K562 (cell line): Measurements from ENCODE around the gene FILIP1L. TPM values are rescaled to one million over a fixed set of nuclear protein-coding genes. Genes with fewer than 3 reads are reported as not detected.

Source experiments
- ATAC-seq: fragments of 200-7000 bp; cut with Tn5 transposase; 3 replicates; pipeline ENCODE4 v1.9.1; 2020; ENCODE audit warnings: moderate library complexity
- BruUV-seq: library from RNA; stranded (reverse); fragments of 400-500 nt; replicated peaks from 2 replicates; lab custom pipeline; 2021; lab: Mats Ljungman, UMichigan
- CTCF ChIA-PET: fragments of 300-600 bp; formaldehyde crosslinking; extraction: SDS; loops from one replicate; lab custom pipeline; 2021; ENCODE audit warnings: low intra/inter-chr PET ratio; lab: Yijun Ruan, JAX
- POLR2A ChIA-PET: fragments of 300-600, 350-650 bp; sonication (Branson Sonifier 250); formaldehyde crosslinking; extraction: SDS; loops from one replicate; lab custom pipeline; 2021; ENCODE audit warnings: antibody characterized with exemption, inconsistent platforms; lab: Yijun Ruan, JAX
- DNase-seq, 4 experiments: peaks; one replicate each; pipeline versions ENCODE4 v3.0.0 to v3.0.0-alpha.2; 2011 to 2018; ENCODE audit warnings: low spot score in 3 of 4, mixed read lengths in 3 of 4; ENCODE audit errors: extremely low read depth in 1 of 4
- FAIRE-seq: peaks from 2 replicates; lab custom pipeline; 2011; peaks lifted over from hg19 to GRCh38; lab: Jason Lieb, UNC
- H2AFZ ChIP-seq: 2 replicates; pipeline ENCODE4 v1.6.0; 2011; ENCODE audit warnings: low read depth, low read length, control low read depth, inconsistent platforms
- H3K27ac ChIP-seq: fragments of 200-600 bp; 3 replicates; pipeline ENCODE4 v1.8.0; 2011; ENCODE audit warnings: low read depth, mild to moderate bottlenecking, control low read depth, inconsistent platforms, low read length, moderate library complexity, mixed read lengths; ENCODE audit errors: extremely low read depth
- H3K27me3 ChIP-seq, 2 experiments: fragments of 300-600 bp in 1 of 2; 2 replicates in 1 of 2; 3 replicates in 1 of 2; pipeline versions ENCODE4 v1.6.0 to v1.8.0; 2011; ENCODE audit warnings: inconsistent platforms in 2 of 2, low read length in 2 of 2, mild to moderate bottlenecking in 1 of 2, mixed read lengths in 1 of 2, moderate library complexity in 1 of 2; ENCODE audit not compliant: control insufficient read depth in 2 of 2, insufficient read depth in 2 of 2
- H3K36me3 ChIP-seq: fragments of 300-600 bp; 3 replicates; pipeline ENCODE4 v1.8.0; 2011; ENCODE audit warnings: mild to moderate bottlenecking, low read length, inconsistent platforms; ENCODE audit not compliant: control insufficient read depth, insufficient read depth
- H3K4me1 ChIP-seq, 2 experiments: fragments of 200-600 bp in 1 of 2; replicated peaks in 1 of 2; 2 replicates in 1 of 2; 3 replicates in 1 of 2; pipeline versions ENCODE4 v1.5.1 to v1.8.0; 2011; ENCODE audit warnings: inconsistent platforms in 2 of 2, low read length in 2 of 2, mild to moderate bottlenecking in 1 of 2, mixed read lengths in 1 of 2, moderate library complexity in 1 of 2; ENCODE audit not compliant: control insufficient read depth in 2 of 2, insufficient read depth in 2 of 2
- H3K4me2 ChIP-seq: 2 replicates; pipeline ENCODE4 v1.6.1; 2011; ENCODE audit warnings: low read length, control low read depth, inconsistent platforms, mixed read lengths; ENCODE audit not compliant: insufficient read depth
- H3K4me3 ChIP-seq: fragments of 200-600 bp; sonication (generic), shearing (Covaris generic); 2 replicates; pipeline ENCODE4 v1.5.1; 2016; ENCODE audit warnings: control low read depth, inconsistent platforms
- H3K79me2 ChIP-seq: fragments of 200-600 bp; 3 replicates; pipeline ENCODE4 v1.8.0; 2011; ENCODE audit warnings: low read length, inconsistent platforms; ENCODE audit not compliant: control insufficient read depth, insufficient read depth
- H3K9ac ChIP-seq, 2 experiments: 2 replicates each; pipeline versions ENCODE4 v1.6.0 to v1.6.1; 2011; ENCODE audit warnings: low read depth in 2 of 2, low read length in 2 of 2, control low read depth in 1 of 2, inconsistent platforms in 1 of 2, mild to moderate bottlenecking in 1 of 2, mixed read lengths in 1 of 2; ENCODE audit not compliant: insufficient read depth in 1 of 2
- H3K9me1 ChIP-seq: one replicate; pipeline ENCODE4 v1.6.0; 2011; ENCODE audit warnings: inconsistent platforms, mild to moderate bottlenecking, low read length, moderate library complexity; ENCODE audit not compliant: control insufficient read depth, insufficient read depth
- H3K9me3 ChIP-seq: replicated peaks from 2 replicates; pipeline ENCODE4 v1.5.1; 2011; ENCODE audit warnings: low read depth, low read length, inconsistent platforms; ENCODE audit not compliant: control insufficient read depth, insufficient read depth
- H4K20me1 ChIP-seq: replicated peaks from 2 replicates; pipeline ENCODE4 v1.6.1; 2011; ENCODE audit warnings: low read length, inconsistent platforms, mixed read lengths; ENCODE audit not compliant: control insufficient read depth, insufficient read depth
- CBX1 ChIP-seq: sonication (generic); IDR thresholded peaks from 2 replicates; pipeline ENCODE4 v1.6.1; 2016; ENCODE audit warnings: antibody characterized with exemption, low read depth, mild to moderate bottlenecking
- DMBX1 ChIP-seq: fragments of 250-450 bp; sonication (Bioruptor Pico); IDR thresholded peaks from 2 replicates; pipeline ENCODE4 v1.8.0; 2022; ENCODE audit warnings: inconsistent platforms, mild to moderate bottlenecking, moderate library complexity, borderline replicate concordance
- HBP1 ChIP-seq: fragments of 450-650 bp; formaldehyde crosslinking; IDR thresholded peaks from 2 replicates; pipeline ENCODE4 v1.4.0; 2022; ENCODE audit warnings: missing genetic modification characterization
- PTRF ChIP-seq: fragments of 450-650 bp; IDR thresholded peaks from 2 replicates; pipeline ENCODE4 v1.6.1; 2016; ENCODE audit warnings: mild to moderate bottlenecking, missing genetic modification characterization, missing compliant biosample characterization
- TRIM28 ChIP-seq: fragments of 450-650 bp; IDR thresholded peaks from 2 replicates; pipeline ENCODE4 v1.6.1; 2017
- WGBS: fragments of 100-300 bp; shearing (Covaris generic); methylation state at CpG from one replicate; pipeline ENCODE4 v1.1.6; 2016; ENCODE audit warnings: low coverage, mixed read lengths; ENCODE audit not compliant: insufficient coverage; ENCODE audit errors: missing lambda C conversion rate; 5-methylcytosine and 5-hydroxymethylcytosine counted together
- in situ Hi-C: fragments of 300-500 bp; cut with MboI; formaldehyde crosslinking; loops from 4 replicates; pipeline ENCODE4 v1.15.0; 2018; ENCODE audit warnings: inconsistent platforms, mixed read lengths
- intact Hi-C: fragments of 100-400 bp; cut with micrococcal nuclease; formaldehyde crosslinking; loops from 2 replicates; pipeline ENCODE4 v1.14.2; 2022
- polyA plus RNA-seq, 8 experiments: library from polyadenylated mRNA; depleted of rRNA in 4 of 8; stranded (reverse) in 5 of 8; unstranded in 3 of 8; fragments of >200 nt; fragmentation: Nextera tagmentation in 2 of 8; fragmentation: Illumina TruSeq in 1 of 8; extraction: Ambion mirVana in 2 of 8; extraction: Trizol in 1 of 8; gene quantifications; 2 replicates each; pipeline versions ENCODE4 v1.2.1 to v1.2.3, GENCODE V29; 2011 to 2014; ENCODE audit warnings: inconsistent platforms in 1 of 8, missing spikeins in 1 of 8
- total RNA-seq, 7 experiments: library from RNA; depleted of rRNA in 6 of 7; stranded (reverse); fragments of >200 nt in 6 of 7; fragmentation: Illumina TruSeq in 2 of 7; extraction: Trizol in 2 of 7; gene quantifications; 2 replicates each; pipeline versions ENCODE4 v1.2.1 to v1.2.3, GENCODE V29; 2011 to 2021; ENCODE audit warnings: low replicate concordance in 1 of 7

Gene FILIP1L
- total and polyA plus RNA-seq, 9 of the 15 experiments (the other 6 are each of a cell fraction or from before 2014, with no cell fraction given): 0.50 to 2.1 (median 1.1) TPM

- Histone ChIP-seq H3K36me3 (0 out of 3 replicates have a peak, but pooled peaks cover 2% of the 10 kb centered on the region), H3K9me3 (no peaks in the 10 kb centered on the region), H2AFZ (no peak overlapping the region), H4K20me1 (no peaks in the 10 kb centered on the region), H3K9ac (no peak overlapping the region), H3K4me3 (no peak overlapping the region), H3K9me1 (no peaks in the 10 kb centered on the region), H3K4me1 (no peaks in the 10 kb centered on the region; a peak in 2 of 5 replicates), H3K4me2 (no peak overlapping the region), H3K79me2 (no peaks in the 10 kb centered on the region; the same call in 2 of the 3 replicates), H3K27me3 (no peaks in the 10 kb centered on the region), H3K27ac (no peak overlapping the region)
- ChIA-PET POLR2A (no interaction called here), CTCF (no interaction called here)
- no peak for ATAC-seq
- in situ Hi-C loops (no loop called here), intact Hi-C loops (no loop called here)
- BruUV-seq: no TSS peak
- no peak for FAIRE-seq
- TF ChIP-seq PTRF (tag) (no peak), HBP1 (CRISPR knock-in tag) (no peak), CBX1 (no peak), DMBX1 (CRISPR knock-in tag) (no peak), TRIM28 (no peak)
- WGBS: 87% methylated on average over 7 of the region's 7 CpGs
- no peak for DNase-seq
Measured at GRCh38 chr3:99927671-99928457, 186.4 kb downstream of the FILIP1L start.
